Measurements from ENCODE around the gene SYNPR. TPM values are rescaled to one million over a fixed set of nuclear protein-coding genes. Genes with fewer than 3 reads are reported as not detected.

The SYNPR gene
- total RNA-seq, 1 donor = not detected

- peak; percentile 30 for DNase-seq (ENCODE audit: low read depth)
- TF ChIP-seq CTCF (IDR thresholded peaks at IDR 0.05; ENCODE audit: insufficient read depth, low read length) = no peak
- H3K4me3 ChIP-seq (ENCODE audit: low read depth, low read length) = no peak overlapping the region
Observed at GRCh38 chr3:63355809-63356208, 77.7 kb downstream of the SYNPR start.

DNA sequence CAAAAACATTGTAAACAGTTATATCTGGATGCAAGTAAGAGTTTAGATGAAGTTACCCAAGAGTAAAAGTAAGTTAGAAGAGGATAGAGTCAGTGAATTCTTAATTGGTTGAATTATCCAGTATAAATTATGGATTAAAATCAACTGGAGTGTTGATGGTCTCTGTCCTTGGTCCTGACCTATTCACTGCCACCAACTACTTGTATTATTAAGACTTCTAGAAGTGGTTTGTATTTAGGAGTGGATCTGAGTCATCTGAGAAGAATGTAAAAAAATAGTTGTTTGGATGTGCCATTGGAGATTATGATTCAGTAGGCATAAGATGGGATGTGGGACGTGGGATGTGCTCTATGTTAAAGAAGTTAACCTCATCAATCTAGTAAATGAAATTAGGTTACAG, 86.4 kb downstream of the SYNPR start:
- H3K4me3 ChIP-seq (ENCODE audit: low read depth, low read length) = no peak overlapping the region
- peak; percentile 73 for DNase-seq (ENCODE audit: low read depth)
- TF ChIP-seq CTCF (IDR thresholded peaks at IDR 0.05; ENCODE audit: insufficient read depth, low read length) = no peak

GRCh38 chr3:63364910-63365309, 86.8 kb downstream of the SYNPR start:
- peak; percentile 38 for TF ChIP-seq CTCF (IDR thresholded peaks at IDR 0.05; ENCODE audit: insufficient read depth, low read length)
- H3K4me3 ChIP-seq (ENCODE audit: low read depth, low read length) = no peak overlapping the region
- no peak for DNase-seq (ENCODE audit: low read depth)

- DNase-seq (ENCODE audit: low read depth) = no peak
- H3K4me3 ChIP-seq (ENCODE audit: low read depth, low read length) = no peak overlapping the region
- no peak for TF ChIP-seq CTCF (IDR thresholded peaks at IDR 0.05; ENCODE audit: insufficient read depth, low read length)
Observed at GRCh38 chr3:63365671-63366070, 87.6 kb downstream of the SYNPR start.

DNA sequence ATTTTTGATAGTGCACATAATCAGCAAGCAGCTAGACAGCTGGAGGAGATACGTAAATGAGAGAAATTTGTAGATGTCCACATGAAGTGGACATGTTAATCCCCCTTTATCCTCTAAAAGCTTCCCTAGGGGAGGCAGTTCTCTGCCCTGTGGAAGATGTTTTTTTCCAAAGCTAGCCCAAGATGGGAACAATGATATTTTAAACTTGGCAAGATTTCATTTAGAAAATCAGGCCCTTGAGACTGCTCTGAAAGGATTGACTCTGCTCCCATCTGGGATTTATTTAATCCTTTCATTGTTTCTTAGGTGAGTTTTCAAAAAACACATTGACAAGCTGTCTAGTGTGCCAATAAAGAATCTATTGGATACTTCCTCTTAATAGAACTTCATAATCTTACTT, 92.0 kb downstream of the SYNPR start:
- DNase-seq (ENCODE audit: low read depth) = no peak
- no peak for TF ChIP-seq CTCF (IDR thresholded peaks at IDR 0.05; ENCODE audit: insufficient read depth, low read length)
- H3K4me3 ChIP-seq (ENCODE audit: low read depth, low read length) = no peak overlapping the region

DNA sequence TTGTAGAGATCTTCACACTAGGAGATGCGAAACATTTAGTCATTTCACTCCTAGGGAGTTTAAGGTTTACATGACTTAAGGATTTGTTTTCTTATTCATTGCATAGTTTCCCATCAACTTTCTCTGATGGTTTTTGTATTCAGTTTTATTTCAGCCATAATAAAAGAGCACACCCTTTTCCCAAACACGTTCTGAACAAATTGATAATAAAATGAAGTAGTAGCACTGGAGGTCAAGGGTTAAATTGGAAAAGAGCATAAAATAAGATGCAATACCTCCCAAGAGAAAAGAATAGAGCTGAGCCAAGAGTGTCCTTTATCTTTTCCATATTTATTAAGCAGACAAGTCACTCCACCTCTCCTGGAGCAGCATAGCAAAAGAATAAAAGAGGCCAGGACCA, 104.9 kb downstream of the SYNPR start:
- TF ChIP-seq CTCF (IDR thresholded peaks at IDR 0.05; ENCODE audit: insufficient read depth, low read length) = no peak
- no peak overlapping the region for H3K4me3 ChIP-seq (ENCODE audit: low read depth, low read length)
- no peak for DNase-seq (ENCODE audit: low read depth)

DNA sequence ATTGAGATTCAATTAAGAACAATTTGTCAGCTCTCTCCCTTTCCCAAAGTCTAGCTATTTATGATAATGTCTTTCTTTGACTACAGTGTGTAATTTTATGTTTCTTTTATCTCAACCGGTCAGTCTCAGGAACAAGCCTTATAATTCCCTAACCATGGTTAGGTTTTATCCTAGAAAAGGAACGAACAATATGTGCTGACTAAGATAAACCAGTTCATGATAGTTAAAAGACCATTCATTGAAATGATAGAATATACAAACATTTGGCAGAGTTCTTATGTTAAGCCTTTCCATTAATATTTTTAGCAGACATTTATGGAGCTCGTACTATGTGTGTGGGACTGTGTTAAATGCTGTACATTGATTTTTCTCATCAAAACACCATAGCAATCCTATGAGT, 106.3 kb downstream of the SYNPR start:
- DNase-seq (ENCODE audit: low read depth) = no peak
- no peak for TF ChIP-seq CTCF (IDR thresholded peaks at IDR 0.05; ENCODE audit: insufficient read depth, low read length)
- H3K4me3 ChIP-seq (ENCODE audit: low read depth, low read length) = no peak overlapping the region
